B cell (primary cell): Measurements from ENCODE around the gene NEUROD6. TPM values are rescaled to one million over a fixed set of nuclear protein-coding genes. Genes with fewer than 3 reads are reported as not detected.

Source experiments
- ATAC-seq: fragments of 200-7000 bp; cut with Tn5 transposase; one replicate; pipeline ENCODE4 v1.10.0; 2021; ENCODE audit warnings: low read depth, mild to moderate bottlenecking, moderate number of reproducible peaks, moderate library complexity
- CTCF ChIA-PET: fragments of 350-600 bp; sonication (Branson Sonifier 250); formaldehyde crosslinking; loops from one replicate; lab custom pipeline; 2021; ENCODE audit warnings: antibody characterized with exemption, inconsistent platforms; lab: Charles Lee
- POLR2A ChIA-PET: fragments of 350-600 bp; sonication (Branson Sonifier 250); formaldehyde crosslinking; loops from one replicate; lab custom pipeline; 2021; ENCODE audit warnings: antibody characterized with exemption; lab: Charles Lee
- DNase-seq: peaks from one replicate; pipeline ENCODE4 v3.0.0; 2013
- H2AFZ ChIP-seq: 2 replicates; pipeline ENCODE4 v1.6.1; 2012; ENCODE audit warnings: mild to moderate bottlenecking, low read depth, low read length; ENCODE audit not compliant: insufficient read depth, poor library complexity, severe bottlenecking
- H3K27ac ChIP-seq, 2 donors: 1 replicate in 1 of 2; 2 replicates in 1 of 2; pipeline ENCODE4 v1.5.1; 2012 to 2013; ENCODE audit warnings: low read length in 2 of 2, mild to moderate bottlenecking in 2 of 2, moderate library complexity in 1 of 2
- H3K27me3 ChIP-seq, 4 experiments: fragments of 200-600 bp in 1 of 4; sonication (generic) in 1 of 4; replicated peaks in 1 of 4; 1 replicate in 2 of 4; 2 replicates in 2 of 4; pipeline versions ENCODE4 v1.6.1 to v1.7.0; 2013 to 2016; ENCODE audit warnings: low read length in 3 of 4, mild to moderate bottlenecking in 2 of 4, mixed read lengths in 1 of 4, moderate library complexity in 1 of 4; ENCODE audit not compliant: insufficient read depth in 4 of 4, control insufficient read depth in 3 of 4; ENCODE audit errors: control extremely low read depth in 1 of 4
- H3K36me3 ChIP-seq, 2 experiments: replicated peaks in 1 of 2; 1 replicate in 1 of 2; 2 replicates in 1 of 2; pipeline versions ENCODE4 v1.6.1 to v1.7.1; 2013; ENCODE audit warnings: low read length in 1 of 2; ENCODE audit not compliant: insufficient read depth in 2 of 2, control insufficient read depth in 1 of 2; ENCODE audit errors: control extremely low read depth in 1 of 2, extremely low read depth in 1 of 2
- H3K4me1 ChIP-seq, 2 donors: fragments of 200-600 bp in 1 of 2; sonication (generic) in 1 of 2; 1 replicate in 1 of 2; 2 replicates in 1 of 2; pipeline versions ENCODE4 v1.5.1 to v1.6.1; 2013 to 2017; ENCODE audit warnings: low read length in 2 of 2; ENCODE audit not compliant: control insufficient read depth in 2 of 2, insufficient read depth in 2 of 2
- H3K4me2 ChIP-seq: replicated peaks from 2 replicates; pipeline ENCODE3; 2012; ENCODE audit warnings: mild to moderate bottlenecking, low read depth, low read length; ENCODE audit not compliant: poor library complexity, severe bottlenecking
- H3K4me3 ChIP-seq, 5 experiments: fragments of 200-600 bp in 1 of 5; sonication (generic) in 1 of 5; 1 replicate in 3 of 5; 2 replicates in 2 of 5; pipeline versions ENCODE4 v1.5.1 to v1.7.0; 2011 to 2016; ENCODE audit warnings: low read length in 4 of 5, mild to moderate bottlenecking in 4 of 5, low read depth in 2 of 5, control low read depth in 1 of 5, moderate library complexity in 1 of 5; ENCODE audit not compliant: insufficient read depth in 1 of 5; ENCODE audit errors: control extremely low read depth in 1 of 5, extremely low read depth in 1 of 5
- H3K79me2 ChIP-seq: fragments of 200-600 bp; sonication (generic); one replicate; pipeline ENCODE4 v1.6.0; 2016; ENCODE audit warnings: low read length; ENCODE audit not compliant: control insufficient read depth, insufficient read depth
- H3K9ac ChIP-seq: fragments of 200-600 bp; sonication (generic); 2 replicates; pipeline ENCODE4 v1.6.1; 2017; ENCODE audit warnings: mild to moderate bottlenecking, low read length, moderate library complexity
- H3K9me3 ChIP-seq, 3 donors: one replicate each; pipeline versions ENCODE4 v1.6.1 to v1.7.1; 2013; ENCODE audit warnings: low read length in 2 of 3; ENCODE audit not compliant: control insufficient read depth in 2 of 3, insufficient read depth in 1 of 3; ENCODE audit errors: control extremely low read depth in 1 of 3
- H4K20me1 ChIP-seq: 2 replicates; pipeline ENCODE4 v1.6.0; 2012; ENCODE audit warnings: mild to moderate bottlenecking, low read length; ENCODE audit not compliant: insufficient read depth, control insufficient read depth, poor library complexity, severe bottlenecking
- H3K27ac Mint-ChIP-seq: one replicate; pipeline ENCODE4 v1.8.0; 2021; ENCODE audit warnings: mixed read lengths
- H3K27me3 Mint-ChIP-seq: one replicate; pipeline ENCODE4 v1.8.0; 2021; ENCODE audit warnings: mixed read lengths
- H3K4me1 Mint-ChIP-seq: one replicate; pipeline ENCODE4 v1.8.0; 2021; ENCODE audit warnings: mixed read lengths
- H3K4me3 Mint-ChIP-seq: one replicate; pipeline ENCODE4 v1.8.0; 2021; ENCODE audit warnings: mixed read lengths
- H3K9me3 Mint-ChIP-seq: one replicate; pipeline ENCODE4 v1.8.0; 2022; ENCODE audit warnings: mixed read lengths; ENCODE audit not compliant: insufficient read depth
- EZH2 ChIP-seq: IDR thresholded peaks from 2 replicates; pipeline ENCODE4 v1.6.1; 2012; ENCODE audit warnings: borderline replicate concordance, low read depth, mild to moderate bottlenecking, moderate library complexity, low read length; ENCODE audit not compliant: insufficient read depth, poor library complexity, severe bottlenecking
- WGBS: methylation state at CpG from one replicate; pipeline ENCODE4 v1.1.5; 2013; ENCODE audit warnings: missing lambda C conversion rate; ENCODE audit not compliant: insufficient coverage; 5-methylcytosine and 5-hydroxymethylcytosine counted together
- intact Hi-C: fragments of 100-400 bp; cut with micrococcal nuclease; formaldehyde crosslinking; loops from one replicate; pipeline ENCODE4 v1.10.0; 2022
- polyA plus RNA-seq: library from polyadenylated mRNA; depleted of rRNA; stranded (reverse); fragments of >200 nt; gene quantifications from 2 replicates; pipeline ENCODE4 v1.2.3, GENCODE V29; 2012
- total RNA-seq, 2 donors: library from RNA; stranded (reverse); fragments of 120-200 nt in 1 of 2; gene quantifications; 1 replicate in 1 of 2; 2 replicates in 1 of 2; pipeline versions ENCODE4 v1.2.3 to v1.2.4, GENCODE V29; 2013 to 2022
- TF ChIP-seq, protein P1 (sequence below): fragments of 200-600 bp; IDR thresholded peaks from one replicate; pipeline ENCODE4 v1.8.0; 2022; ENCODE audit warnings: antibody characterized with exemption, mild to moderate bottlenecking

NEUROD6 gene
- total and polyA plus RNA-seq, 2 donors (not counting 1 experiment from before 2014, with no cell fraction given), result not detected

DNA sequence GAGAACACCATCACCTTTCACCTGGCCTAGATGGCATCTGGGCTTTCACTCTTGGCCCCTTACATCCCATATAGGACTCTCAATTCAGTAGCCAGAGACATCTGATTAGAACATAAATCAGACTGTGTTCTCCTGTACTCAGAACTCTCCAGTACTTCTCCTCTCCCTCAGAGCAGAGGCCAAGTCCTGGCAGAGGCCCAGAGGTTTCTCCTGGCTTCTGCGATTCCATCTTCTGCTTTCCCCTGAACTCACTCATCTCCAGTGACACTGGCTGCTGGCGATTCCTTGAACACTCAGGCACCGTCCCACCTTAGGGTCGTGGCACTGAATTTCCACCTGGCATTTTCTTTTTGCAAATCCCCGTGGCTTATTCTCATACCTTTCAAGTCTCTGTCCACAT is 4.9 kb upstream of the NEUROD6 start:
- Mint-ChIP-seq H3K4me3 (no peak overlapping the region), H3K27ac (no peak overlapping the region), H3K9me3 (no peaks in the 10 kb centered on the region), H3K27me3 (peaks cover 4% of the 10 kb centered on the region), H3K4me1 (no peaks in the 10 kb centered on the region)
- POLR2A ChIA-PET, result no interaction called here
- Histone ChIP-seq H2AFZ (no peak overlapping the region), H3K9me3 (no peaks in the 10 kb centered on the region), H3K9ac (no peak overlapping the region), H3K4me1 (no peaks in the 10 kb centered on the region), H3K36me3 (no peaks in the 10 kb centered on the region), H3K27ac (no peak overlapping the region), H3K4me3 (no peak overlapping the region), H4K20me1 (no peaks in the 10 kb centered on the region), H3K79me2 (no peaks in the 10 kb centered on the region), H3K4me2 (no peak overlapping the region), H3K27me3 (no peaks in the 10 kb centered on the region)
- CTCF ChIA-PET, result no interaction called here
- DNase-seq (no peak), ATAC-seq (no peak)
- no peak for TF ChIP-seq EZH2
- TF ChIP-seq, protein P1, sequence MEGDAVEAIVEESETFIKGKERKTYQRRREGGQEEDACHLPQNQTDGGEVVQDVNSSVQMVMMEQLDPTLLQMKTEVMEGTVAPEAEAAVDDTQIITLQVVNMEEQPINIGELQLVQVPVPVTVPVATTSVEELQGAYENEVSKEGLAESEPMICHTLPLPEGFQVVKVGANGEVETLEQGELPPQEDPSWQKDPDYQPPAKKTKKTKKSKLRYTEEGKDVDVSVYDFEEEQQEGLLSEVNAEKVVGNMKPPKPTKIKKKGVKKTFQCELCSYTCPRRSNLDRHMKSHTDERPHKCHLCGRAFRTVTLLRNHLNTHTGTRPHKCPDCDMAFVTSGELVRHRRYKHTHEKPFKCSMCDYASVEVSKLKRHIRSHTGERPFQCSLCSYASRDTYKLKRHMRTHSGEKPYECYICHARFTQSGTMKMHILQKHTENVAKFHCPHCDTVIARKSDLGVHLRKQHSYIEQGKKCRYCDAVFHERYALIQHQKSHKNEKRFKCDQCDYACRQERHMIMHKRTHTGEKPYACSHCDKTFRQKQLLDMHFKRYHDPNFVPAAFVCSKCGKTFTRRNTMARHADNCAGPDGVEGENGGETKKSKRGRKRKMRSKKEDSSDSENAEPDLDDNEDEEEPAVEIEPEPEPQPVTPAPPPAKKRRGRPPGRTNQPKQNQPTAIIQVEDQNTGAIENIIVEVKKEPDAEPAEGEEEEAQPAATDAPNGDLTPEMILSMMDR, result no peak
- intact Hi-C loops, result no loop called here
- 85% methylated on average over 5 of the region's 5 CpGs for WGBS

DNA sequence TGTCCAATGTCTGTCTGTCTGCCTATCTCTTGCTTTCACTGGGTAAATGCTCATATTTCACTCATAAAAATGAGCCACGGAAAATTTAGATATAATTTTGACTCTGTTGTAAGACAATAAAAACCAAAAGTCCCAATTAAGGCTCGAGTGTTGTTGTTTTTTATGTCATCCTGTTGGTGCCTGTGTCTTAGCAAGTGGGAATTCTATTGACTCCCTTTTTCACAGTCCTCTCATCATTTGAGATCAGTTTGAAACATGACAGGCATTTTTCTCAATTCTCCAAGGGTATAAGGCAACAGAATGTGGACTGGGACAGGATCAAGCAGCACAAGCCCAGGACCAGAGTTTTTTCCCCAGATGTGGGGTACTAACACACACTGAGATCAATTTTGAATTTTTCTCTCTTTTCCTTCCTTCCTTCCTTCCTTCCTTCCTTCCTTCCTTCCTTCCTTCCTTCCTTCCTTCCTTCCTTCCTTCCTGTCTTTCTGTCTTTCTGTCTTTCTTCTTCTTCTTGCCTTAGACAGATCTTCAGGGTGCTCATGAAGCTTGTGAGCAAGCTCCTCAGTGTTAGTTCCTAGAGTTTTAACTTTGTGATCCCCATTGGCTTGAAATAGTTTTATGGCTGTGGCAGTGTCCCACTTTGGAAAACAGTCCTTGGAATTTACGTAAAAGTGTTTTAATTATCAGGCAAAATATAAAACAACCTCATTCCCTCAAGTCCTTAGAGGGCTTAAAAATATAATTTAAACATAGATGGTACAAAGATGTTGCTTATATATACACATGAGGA is 3.2 kb upstream of the NEUROD6 start:
- 80% methylated on average over 1 of the region's 3 CpGs for WGBS
- no peak overlapping the region for H3K27ac Mint-ChIP-seq
- H3K4me1 ChIP-seq, result no peaks in the 10 kb centered on the region

More for the DNA sequence above, 3.2 kb upstream of the NEUROD6 start:
- H3K9me3 ChIP-seq, result no peaks in the 10 kb centered on the region
- no peak for DNase-seq
- H3K36me3 ChIP-seq, result no peaks in the 10 kb centered on the region
- ATAC-seq, result no peak
- H3K27ac ChIP-seq, result no peak overlapping the region
- no peak overlapping the region for H3K9ac ChIP-seq
- no peak overlapping the region for H3K4me3 ChIP-seq
- no peak overlapping the region for H3K4me3 Mint-ChIP-seq
- peaks cover 8% of the 10 kb centered on the region for H3K27me3 Mint-ChIP-seq
- TF ChIP-seq EZH2, result no peak
- TF ChIP-seq, protein P1, result no peak
- intact Hi-C loops, result no loop called here
- H3K4me2 ChIP-seq, result no peak overlapping the region
- ChIA-PET POLR2A (no interaction called here), CTCF (no interaction called here)
- H3K9me3 Mint-ChIP-seq, result no peaks in the 10 kb centered on the region
- H3K79me2 ChIP-seq, result no peaks in the 10 kb centered on the region
- no peak overlapping the region for H2AFZ ChIP-seq
- no peaks in the 10 kb centered on the region for H3K4me1 Mint-ChIP-seq
- no peaks in the 10 kb centered on the region for H3K27me3 ChIP-seq
- H4K20me1 ChIP-seq, result no peaks in the 10 kb centered on the region
